Measurements from ENCODE around the gene NYAP2. TPM values are rescaled to one million over a fixed set of nuclear protein-coding genes. Genes with fewer than 3 reads are reported as not detected.

The NYAP2 gene
- polyA plus RNA-seq, 3 donors = not detected

DNA sequence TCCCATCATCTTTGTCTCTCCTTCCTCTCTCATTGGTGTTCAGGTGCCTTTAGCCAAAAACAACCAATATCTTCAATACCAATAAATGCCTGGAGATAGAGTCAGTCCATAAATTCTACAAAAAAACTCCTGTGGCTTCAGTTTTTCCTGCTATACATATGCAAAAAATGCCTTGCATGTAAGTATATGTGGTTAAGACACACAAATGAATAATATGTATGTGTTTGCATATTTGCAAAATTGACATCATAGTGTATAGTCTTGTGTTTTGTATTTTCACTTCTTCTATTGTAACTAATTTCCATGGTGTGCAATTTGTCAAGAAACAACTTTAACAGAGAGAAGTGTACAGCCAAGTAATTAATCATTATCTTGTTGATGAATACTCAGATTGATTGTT lies 115.5 kb downstream of the NYAP2 start:
- Mint-ChIP-seq H3K4me1 (no peaks in the 10 kb centered on the region), H3K36me3 (no peaks in the 10 kb centered on the region), H3K4me3 (no peak overlapping the region), H3K27me3 (ENCODE audit: low read depth in 3 of 3) (peaks cover 0 to 1% (median 0%) of the 10 kb centered on the region in 3 donors), H3K27ac (no peak overlapping the region), H3K9me3 (peaks cover 0 to 9% (median 4%) of the 10 kb centered on the region in 7 donors)
- intact Hi-C loops (cut with micrococcal nuclease) = no loop called here
- Histone ChIP-seq H3K27ac (ENCODE audit: low read depth in 1 of 2, low read length in 2 of 2) (no peak overlapping the region), H3K27me3 (ENCODE audit: control insufficient read depth in 2 of 2, insufficient read depth in 2 of 2, low read length in 2 of 2) (no peaks in the 10 kb centered on the region), H3K79me2 (ENCODE audit: insufficient read depth, low read length) (no peaks in the 10 kb centered on the region), H2AFZ (ENCODE audit: insufficient read depth, low read depth, low read length, poor library complexity, severe bottlenecking) (no peak overlapping the region), H4K20me1 (ENCODE audit: insufficient read depth, low read length) (no peaks in the 10 kb centered on the region), H3K9ac (ENCODE audit: insufficient read depth, low read length, poor library complexity, severe bottlenecking) (no peak overlapping the region), H3K4me1 (ENCODE audit: control insufficient read depth in 1 of 2, insufficient read depth in 2 of 2, low read length in 2 of 2) (no peaks in the 10 kb centered on the region), H3K9me3 (replicated peaks in 1 of 2; ENCODE audit: control insufficient read depth in 1 of 2, insufficient read depth in 1 of 2, low read length in 2 of 2) (no peaks in the 10 kb centered on the region), H3K36me3 (replicated peaks in 1 of 2; ENCODE audit: control insufficient read depth in 1 of 2, insufficient read depth in 2 of 2, low read length in 2 of 2) (no peaks in the 10 kb centered on the region), H3K4me3 (replicated peaks in 1 of 3; ENCODE audit: low read depth in 2 of 3, low read length in 3 of 3) (no peak overlapping the region), H3K4me2 (replicated peaks; ENCODE audit: extremely low read depth, low read length, poor library complexity, severe bottlenecking) (no peak overlapping the region)
- DNase-seq = no peak
- TF ChIP-seq, protein P1, sequence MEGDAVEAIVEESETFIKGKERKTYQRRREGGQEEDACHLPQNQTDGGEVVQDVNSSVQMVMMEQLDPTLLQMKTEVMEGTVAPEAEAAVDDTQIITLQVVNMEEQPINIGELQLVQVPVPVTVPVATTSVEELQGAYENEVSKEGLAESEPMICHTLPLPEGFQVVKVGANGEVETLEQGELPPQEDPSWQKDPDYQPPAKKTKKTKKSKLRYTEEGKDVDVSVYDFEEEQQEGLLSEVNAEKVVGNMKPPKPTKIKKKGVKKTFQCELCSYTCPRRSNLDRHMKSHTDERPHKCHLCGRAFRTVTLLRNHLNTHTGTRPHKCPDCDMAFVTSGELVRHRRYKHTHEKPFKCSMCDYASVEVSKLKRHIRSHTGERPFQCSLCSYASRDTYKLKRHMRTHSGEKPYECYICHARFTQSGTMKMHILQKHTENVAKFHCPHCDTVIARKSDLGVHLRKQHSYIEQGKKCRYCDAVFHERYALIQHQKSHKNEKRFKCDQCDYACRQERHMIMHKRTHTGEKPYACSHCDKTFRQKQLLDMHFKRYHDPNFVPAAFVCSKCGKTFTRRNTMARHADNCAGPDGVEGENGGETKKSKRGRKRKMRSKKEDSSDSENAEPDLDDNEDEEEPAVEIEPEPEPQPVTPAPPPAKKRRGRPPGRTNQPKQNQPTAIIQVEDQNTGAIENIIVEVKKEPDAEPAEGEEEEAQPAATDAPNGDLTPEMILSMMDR (IDR thresholded peaks at IDR 0.05) = no peak

DNA sequence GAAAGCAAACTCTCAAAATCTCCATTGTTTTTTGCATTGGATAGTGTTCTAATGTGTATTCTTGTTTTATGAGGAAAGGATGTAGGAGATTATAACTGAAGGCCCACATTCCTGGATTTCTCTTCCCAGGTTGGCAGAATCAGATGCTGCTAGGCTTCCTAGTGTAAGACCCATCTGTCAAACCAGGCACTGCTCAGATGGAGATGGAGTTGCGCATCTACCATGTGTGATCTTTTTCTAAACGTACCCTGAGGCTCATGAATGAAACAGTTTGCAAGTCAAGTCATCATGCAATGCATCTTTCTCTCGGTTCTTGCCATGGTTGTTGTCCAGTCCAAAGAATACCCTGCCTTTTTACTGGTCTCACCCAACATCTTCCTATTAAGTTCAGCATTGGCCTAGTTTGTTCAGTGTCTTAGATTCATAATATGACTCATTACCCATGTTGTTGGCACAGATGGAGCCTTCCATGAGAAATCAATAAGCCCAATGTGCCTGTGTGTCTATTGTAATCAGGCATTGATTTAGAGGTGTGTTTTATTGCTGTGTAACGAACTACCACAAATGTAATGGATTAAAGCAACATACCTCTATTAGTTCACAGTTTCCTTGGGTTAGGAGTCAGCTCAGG lies 127.4 kb downstream of the NYAP2 start:
- no peaks in the 10 kb centered on the region for H3K79me2 ChIP-seq (ENCODE audit: insufficient read depth, low read length)
- no peaks in the 10 kb centered on the region for H3K9me3 ChIP-seq (replicated peaks in 1 of 2; ENCODE audit: control insufficient read depth in 1 of 2, insufficient read depth in 1 of 2, low read length in 2 of 2)
- no peak overlapping the region for H3K4me3 ChIP-seq (replicated peaks in 1 of 3; ENCODE audit: low read depth in 2 of 3, low read length in 3 of 3)
- H3K4me2 ChIP-seq (replicated peaks; ENCODE audit: extremely low read depth, low read length, poor library complexity, severe bottlenecking) = no peak overlapping the region
- H3K4me1 ChIP-seq (ENCODE audit: control insufficient read depth in 1 of 2, insufficient read depth in 2 of 2, low read length in 2 of 2) = no peaks in the 10 kb centered on the region
- Mint-ChIP-seq H3K36me3 (no peaks in the 10 kb centered on the region), H3K4me1 (no peaks in the 10 kb centered on the region), H3K27me3 (ENCODE audit: low read depth in 3 of 3) (no peaks in the 10 kb centered on the region), H3K9me3 (peaks cover 0 to 7% (median 3%) of the 10 kb centered on the region in 7 donors), H3K27ac (no peak overlapping the region), H3K4me3 (no peak overlapping the region)
- TF ChIP-seq, protein P1 (IDR thresholded peaks at IDR 0.05) = no peak
- no peak for DNase-seq
- 100% methylated on average over 2 of the region's 4 CpGs for WGBS (ENCODE audit: insufficient coverage)
- no peaks in the 10 kb centered on the region for H3K27me3 ChIP-seq (ENCODE audit: control insufficient read depth in 2 of 2, insufficient read depth in 2 of 2, low read length in 2 of 2)
- intact Hi-C loops (cut with micrococcal nuclease) = no loop called here
- H3K36me3 ChIP-seq (replicated peaks in 1 of 2; ENCODE audit: control insufficient read depth in 1 of 2, insufficient read depth in 2 of 2, low read length in 2 of 2) = no peaks in the 10 kb centered on the region
- H4K20me1 ChIP-seq (ENCODE audit: insufficient read depth, low read length) = no peaks in the 10 kb centered on the region
- H3K9ac ChIP-seq (ENCODE audit: insufficient read depth, low read length, poor library complexity, severe bottlenecking) = no peak overlapping the region
- no peak overlapping the region for H2AFZ ChIP-seq (ENCODE audit: insufficient read depth, low read depth, low read length, poor library complexity, severe bottlenecking)
- H3K27ac ChIP-seq (ENCODE audit: low read depth in 1 of 2, low read length in 2 of 2) = no peak overlapping the region
